CD4-positive, alpha-beta T cell treated with Interleukin-4 for 1 hour (primary cell): ENCODE measurements around the gene ROM1.

Experiments
- DNase-seq, 2 donors: peaks; one replicate each; pipeline ENCODE4 v3.0.0-alpha.2; 2020 to 2022

Gene ROM1

DNA sequence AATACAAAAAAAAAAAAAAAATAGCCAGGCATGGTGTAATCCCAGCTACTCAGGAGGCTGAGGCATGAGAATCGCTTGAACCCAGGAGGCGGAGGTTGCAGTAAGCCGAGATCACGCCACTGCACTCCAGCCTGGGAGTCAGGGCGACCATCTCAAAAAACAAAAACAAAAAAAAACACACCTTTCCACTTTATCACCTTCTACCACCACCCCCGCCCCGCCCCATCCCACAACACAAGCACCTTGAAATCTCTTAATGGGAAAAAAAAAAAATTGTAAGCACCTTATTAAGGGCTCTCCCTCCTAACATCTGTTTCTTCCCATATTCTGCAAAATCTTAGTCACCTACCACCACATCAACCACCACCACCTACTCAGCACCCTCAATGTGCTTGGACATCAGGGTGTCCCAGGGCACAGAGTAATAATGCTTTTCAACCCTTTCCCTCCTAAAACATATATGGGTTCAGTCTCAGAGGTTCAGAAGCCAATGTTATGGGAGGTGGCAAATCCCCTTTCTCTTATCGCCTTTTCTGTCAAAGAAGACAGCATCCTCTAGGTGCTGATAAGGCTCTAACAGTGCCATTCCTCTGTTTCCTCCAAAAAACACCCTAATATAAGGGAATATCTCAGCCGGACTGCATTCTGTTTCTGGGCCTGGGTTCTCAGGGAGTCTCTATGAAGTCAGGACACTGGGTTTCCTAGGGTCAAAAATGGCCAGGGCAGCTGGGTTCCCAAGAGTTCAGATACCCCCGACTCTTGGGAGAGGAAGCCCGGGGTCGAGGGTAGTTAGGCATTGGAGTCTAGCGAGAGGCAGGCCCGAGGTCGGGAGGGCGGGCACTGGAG, 39.3 kb downstream of the ROM1 start:
- DNase-seq, result peak in 1 of 2 donors; percentile 81

DNA sequence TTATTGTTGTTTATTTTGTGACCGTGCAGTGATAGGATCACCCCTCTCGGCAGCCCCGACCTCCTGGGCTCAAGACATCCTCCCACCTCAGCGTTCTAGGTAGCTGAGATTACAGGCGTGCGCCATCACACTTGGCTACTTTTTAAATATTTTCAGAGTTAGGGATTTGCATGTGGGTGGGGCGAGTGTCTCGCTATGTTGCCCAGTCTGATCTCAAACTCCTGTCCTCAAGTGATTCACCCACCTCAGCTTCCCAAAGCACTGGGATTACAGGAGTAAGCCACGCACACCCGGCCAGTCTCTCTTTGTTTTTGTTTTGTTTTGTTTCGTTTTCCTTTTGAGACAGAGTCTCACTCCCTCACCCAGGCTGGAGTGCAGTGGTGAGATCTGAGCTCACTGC, 41.2 kb downstream of the ROM1 start:
- no peak for DNase-seq

DNA sequence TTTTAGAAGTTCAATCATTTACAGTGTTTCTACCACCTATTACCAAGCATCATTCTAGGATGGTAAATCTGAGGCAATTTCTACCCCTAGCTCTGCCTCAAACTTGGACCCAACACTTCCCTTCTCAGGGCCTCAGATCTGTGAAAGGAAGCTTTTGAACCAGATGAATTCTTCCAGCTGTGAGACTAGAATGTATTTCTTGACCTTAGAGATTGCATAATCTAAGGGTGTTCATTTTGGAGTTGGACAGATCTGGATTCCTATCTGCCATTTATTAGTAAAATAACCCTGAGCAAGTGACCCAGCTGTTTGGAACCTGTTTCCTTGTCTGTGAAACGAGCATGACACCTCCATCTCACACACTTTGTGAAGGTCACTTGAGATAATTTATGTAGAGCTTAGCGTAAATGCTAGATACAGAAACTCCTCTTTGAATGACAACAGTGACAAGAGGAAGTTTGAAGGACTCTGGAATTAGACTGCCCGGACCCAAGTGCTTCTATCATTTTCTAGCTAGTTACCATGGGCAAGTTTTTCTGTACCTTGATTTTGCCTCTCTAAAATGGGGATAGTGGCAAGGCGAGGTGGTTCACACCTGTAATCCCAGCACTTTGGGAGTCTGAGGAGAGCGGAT, 43.9 kb downstream of the ROM1 start:
- DNase-seq, result no peak

DNA sequence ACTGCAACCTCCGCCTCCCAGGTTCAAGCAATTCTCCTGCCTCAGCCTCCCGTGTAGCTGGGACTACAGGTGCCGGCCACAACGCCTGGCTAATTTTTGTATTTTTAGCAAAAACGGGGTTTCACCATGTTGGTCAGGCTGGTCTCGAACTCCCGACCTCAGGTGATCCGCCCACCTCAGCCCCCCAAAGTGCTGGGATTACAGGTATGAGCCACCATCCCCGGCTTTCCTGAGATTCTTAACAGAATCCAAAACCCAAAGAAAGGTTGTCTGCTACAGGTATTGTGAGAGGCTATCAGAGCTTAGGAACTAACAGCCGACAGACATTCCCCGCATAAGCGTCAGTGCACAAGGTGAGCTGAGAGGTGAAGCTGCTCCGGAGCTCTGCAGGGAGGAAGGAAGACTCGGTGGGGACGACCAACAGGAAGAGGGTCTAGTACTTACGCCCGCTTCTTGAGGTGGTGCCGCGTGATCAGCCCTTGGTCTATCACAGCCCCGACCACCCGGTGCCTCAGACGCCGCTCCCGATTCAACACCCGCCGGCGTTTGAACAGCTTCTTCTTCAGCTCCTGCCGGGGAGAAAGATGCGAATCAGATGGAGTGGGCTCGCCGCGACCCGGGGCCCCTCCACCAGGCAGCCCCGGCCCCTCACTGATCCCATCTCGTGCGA, 51.5 kb downstream of the ROM1 start:
- peak; percentile 65 for DNase-seq
